ENCODE results near the gene STING1.
"Not testable (repeated sequence)": the region's sequence is repeated elsewhere in the genome, so short reads cannot be mapped to it uniquely, and the experiment has no call there.

STING1 gene

DNA sequence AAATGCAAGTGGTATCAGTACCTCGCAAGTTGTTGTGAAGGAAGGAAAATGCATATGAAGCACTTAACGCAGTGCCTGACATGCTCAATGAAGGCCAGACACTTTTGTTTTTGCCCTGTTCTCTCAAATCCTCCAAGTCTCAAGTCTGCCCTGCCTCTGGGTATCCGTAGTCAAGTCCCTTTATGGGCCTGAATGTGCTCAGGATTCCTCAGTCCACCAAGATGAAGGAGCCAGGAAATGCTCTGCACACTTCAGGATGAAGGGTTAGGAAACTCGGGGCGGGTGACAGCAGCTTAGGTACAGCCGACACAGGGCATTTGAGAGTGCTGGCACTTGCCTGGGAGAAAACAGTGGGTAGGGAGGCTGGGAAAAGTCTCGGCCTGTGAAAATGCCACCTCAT, 21.4 kb downstream of the STING1 start:
- DNase-seq: no peak

DNA sequence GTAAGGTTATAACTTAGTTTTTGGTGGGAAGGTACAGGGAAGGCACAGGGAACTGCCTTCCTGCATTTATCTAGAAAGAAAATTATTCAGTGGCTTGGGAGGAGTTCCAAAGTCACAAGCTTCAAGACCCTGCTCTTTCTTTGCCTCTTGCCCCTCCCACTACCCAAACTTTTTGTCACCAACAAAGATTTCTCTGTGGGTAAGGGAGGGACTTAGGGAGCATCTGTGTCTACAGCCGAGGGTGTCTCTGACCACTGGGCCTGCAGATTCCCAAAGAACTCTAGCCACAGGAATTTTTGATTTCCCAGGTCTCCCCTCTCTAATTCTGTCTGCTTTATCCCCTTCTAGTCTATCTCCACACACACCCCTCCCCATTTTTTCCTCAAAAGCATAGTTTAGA, 22.1 kb downstream of the STING1 start:
- DNase-seq: no peak

DNA sequence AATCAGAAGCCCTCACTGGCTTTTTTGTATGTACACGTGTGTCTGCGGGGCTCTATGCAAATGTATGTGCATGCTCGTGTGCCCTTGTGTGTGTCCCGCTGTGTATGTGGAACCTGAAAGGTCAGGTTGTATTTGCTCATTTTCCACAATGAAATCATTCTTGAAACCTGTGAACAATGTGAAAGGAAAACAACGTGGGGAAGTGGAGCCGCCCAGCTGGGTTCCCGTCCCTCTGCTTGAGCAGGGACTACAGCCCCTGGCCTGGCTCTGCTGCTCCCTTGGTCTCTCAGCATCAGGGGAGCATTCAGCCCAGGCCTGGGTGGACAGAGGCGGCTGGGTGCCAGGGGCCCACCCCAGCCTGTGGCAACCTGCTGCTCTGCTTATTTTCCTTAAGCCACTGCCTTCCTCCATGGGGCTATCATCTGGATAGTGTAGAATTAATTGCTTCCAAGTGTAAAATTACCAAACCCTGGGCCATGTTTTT, 23.1 kb downstream of the STING1 start:
- DNase-seq: peak; percentile 29

DNA sequence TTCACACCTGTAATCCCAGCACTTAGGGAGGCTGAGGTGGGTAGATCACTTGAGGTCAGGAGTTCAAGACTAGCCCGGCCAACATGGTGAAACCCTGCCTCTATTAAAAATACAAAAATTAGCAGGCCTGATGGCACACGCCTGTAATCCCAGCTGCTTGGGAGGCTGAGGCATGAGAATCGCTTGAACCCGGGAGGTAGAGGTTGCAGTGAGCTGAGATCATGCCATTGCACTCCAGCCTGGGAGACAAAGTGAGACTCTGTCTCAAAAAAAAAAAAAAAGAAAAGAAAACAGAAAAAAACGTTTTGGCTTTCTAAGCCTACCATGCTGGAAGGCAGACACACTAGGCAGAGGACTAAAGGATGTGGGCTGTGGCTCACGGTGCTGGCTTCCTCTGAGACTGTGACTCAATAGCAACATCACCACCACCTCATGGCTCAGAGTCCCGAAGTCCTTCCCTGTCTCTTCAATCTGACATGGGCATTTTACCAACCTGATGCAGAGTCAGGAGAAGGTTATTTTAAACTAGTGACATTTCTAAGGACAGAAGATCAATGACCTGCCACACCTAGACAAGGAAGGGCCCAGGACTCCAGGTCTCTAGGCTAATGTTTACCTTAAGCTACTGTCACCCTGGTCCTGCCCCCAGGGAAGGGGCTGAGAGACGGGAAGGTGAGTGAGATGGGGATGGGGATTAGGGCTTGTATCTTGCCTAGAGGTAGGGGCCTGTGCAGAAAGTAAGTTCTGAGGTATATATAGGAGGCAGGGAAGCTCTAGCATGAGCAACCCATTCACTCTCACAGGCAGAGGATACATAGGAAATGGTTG, 23.8 kb downstream of the STING1 start:
- peak; percentile 73 for DNase-seq

DNA sequence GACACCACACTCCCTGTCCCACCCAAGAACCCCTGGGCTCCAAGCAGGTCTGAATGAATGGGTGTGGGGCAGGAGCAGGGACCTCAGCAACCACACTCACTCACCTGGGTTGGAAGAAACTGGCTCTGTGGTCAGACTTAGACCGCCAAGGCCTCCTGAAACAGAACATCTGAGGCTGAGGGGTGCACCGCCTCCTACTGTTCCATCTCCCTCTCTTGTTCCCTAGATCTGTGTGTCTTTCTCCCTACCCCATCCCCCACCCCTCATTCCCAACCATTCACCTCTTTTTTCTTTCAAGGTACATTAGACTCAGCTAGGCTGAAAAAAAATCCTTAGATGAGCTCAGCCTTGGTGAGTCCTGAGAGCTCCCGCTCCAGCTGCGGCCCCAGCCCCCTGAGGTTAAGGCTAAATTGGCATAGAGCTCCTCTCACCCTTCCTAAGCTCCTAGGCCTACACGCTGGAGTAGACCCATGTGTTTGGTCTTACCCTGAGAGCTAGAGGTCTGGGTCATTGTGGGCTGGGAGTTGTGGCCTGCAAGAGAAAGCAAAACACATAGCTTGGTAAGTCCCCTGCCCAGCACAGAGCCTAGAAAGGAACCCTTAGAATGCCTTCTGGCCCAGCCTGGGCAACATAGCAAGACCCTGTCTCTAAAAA, 24.8 kb downstream of the STING1 start:
- DNase-seq: no peak

DNA sequence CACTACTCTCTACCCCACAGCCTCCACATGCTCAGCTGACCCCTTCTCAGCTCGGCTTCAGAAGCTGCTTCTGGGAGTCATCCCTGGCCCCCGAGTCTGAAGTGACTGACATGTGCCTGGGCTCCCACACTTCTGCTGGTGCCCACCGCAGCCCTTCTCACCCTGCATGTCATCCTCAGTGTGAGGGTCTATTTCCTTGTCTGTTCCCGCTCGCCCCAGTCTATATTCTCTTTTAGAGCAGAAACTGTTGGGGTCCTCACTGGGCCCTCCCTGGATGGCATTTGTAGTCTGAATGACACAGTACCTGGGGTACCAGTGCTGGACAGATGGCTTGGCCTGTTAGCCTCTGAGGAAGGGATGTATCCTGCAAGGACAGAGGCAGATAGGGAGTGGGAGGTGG, 25.3 kb downstream of the STING1 start:
- no peak for DNase-seq

DNA sequence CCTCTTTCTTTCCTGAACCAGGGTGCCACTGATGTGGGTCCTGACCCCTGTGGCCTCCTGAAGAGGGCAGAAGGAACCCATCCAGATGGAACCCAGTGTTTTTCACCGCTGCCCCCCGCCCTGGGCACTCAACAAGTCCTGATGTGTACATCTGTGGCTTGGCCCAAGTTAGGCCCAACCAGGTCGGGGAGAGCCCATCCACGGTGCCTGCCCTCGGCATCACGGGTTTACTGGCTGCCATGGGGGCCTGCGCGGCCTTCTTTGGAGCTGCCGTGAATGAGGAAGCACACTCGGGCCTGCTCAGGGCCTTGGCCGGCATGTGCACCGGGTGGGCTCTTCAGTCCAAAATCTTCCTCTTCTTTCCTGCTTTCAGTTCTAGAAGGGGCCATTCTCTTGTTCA, 25.8 kb downstream of the STING1 start:
- no peak for DNase-seq

DNA sequence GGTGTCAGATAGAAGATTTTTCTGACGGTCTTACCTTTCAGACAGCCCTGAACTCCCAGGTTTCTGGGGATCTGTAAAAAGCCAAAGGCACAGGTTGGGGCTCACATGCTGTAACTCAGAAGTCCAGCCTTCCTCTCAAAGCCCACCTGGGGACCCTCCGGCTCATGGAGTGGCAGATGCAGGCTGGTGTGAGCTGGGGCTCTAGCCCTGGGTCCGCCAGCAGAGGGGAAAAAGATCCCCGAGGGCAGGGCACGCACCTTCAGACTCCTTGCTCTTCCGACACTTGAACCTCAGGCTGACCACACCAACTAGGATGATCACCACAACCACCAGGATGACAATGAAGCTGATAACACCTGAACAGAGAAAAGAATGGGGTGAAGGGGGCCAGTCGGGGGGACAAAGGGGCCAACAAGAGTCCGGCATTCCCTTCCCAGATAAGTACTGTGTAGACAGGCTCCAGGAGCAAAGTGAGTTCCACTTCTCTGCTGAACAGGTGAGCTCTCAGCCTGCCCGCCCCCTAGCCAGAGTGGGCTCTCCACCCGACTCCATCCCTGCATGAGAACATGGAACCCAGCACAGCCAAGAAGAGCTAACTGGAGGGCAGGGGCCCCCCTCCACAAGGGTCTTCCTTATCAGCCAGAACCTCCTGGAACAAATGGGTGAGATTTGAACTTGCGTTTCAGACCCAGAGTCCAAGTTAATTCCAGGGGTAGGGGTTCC, 27.8 kb downstream of the STING1 start:
- DNase-seq: no peak

DNA sequence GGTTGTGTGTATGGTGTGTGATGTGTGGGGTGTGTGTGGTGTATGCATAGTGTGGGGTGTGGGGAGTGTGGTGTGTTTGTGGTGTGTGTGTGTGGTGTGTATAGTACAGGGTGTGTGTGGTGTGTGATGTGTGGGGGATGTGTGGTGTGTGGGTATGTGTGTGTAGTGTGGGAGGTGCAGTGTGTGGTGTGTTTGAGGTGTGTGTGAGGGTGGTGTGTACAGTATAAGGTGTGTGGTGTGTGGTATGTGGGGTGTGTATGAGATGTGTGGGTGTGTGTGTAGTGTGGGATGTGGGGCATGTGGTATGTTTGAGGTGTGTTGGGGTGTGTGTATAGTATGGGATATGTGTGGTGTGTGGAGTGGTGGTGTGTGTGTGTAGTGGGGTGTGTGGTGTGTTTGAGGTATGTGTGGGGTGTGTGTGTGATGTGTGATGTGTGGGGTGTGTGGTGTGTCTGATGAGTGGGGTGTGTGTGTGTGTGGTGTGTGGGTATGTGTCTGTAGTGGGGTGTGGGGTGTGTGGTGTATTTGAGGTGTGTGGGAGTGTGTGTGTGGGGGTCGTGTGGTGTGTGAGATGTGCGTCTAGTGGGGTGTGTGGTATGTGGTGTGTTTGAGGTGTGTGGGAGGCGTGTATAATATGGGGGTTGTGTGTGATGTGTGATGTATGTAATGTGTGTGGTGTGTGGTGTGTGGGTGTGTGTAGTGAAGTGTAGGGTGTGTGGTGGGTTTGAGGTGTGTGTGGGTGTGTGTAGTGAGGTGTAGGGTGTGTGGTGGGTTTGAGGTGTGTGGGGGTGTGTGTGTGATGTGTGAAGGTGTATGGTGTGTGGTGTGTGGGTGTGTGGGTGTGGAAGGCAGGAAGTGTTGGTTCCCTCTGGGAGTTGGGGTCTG, 28.6 kb downstream of the STING1 start:
- peak; percentile 24 for DNase-seq

DNA sequence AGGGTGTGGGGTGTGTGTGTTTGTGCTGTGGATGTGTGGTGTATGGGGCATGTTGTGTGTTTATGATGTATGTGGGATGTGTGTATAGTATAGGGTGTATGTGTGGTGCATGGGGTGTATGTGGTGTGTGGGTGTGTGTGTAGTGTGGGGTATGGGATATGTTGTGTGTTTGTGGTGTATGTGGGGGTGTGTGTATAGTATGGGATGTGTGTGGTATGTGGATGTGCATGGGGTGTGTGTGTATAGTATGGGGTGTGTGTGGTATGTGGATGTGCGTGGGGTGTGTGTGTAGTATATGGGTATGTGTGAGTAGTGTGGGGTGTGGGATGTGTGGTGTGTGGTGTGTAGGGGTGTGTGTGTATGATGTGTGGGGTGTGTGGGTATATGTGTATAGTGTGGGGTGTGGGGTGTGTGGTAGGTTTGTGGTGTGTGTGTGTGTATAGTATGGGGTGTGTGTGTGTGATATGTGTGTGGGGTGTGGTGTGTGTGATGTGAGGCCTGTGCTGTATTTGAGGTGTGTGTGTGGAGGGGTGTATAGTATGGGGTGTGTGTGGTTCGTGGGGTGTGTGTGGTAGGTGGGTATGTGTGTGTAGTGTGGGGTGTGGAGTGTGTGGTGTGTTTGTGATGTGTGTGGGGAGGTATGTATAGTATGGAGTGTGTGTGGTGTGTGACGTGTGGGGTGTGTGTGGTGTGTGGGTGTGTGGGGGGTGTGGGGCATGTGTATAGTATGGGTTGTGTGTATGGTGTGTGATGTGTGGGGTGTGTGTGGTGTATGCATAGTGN, 30.5 kb downstream of the STING1 start:
- DNase-seq: no peak

DNA sequence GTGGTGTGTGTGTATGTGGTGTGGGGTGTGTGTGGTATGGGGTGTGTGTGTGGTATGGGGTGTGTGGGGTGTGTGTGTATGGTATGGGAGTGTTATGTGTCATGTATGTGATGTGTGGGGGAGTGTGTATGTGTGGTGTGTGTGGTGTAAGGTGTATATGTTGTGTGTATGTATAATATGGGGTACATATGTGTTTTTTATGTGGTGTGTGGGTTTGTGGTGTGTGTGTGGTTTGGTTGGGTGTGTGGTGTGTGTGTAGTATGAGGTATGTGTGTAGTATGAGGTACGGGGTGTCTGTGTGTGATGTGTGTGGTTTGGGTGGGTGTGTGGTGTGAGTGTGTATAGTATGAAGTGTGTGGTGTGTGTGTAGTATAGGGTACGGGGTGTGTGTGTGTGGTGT, 31.4 kb downstream of the STING1 start:
- no peak for DNase-seq

DNA sequence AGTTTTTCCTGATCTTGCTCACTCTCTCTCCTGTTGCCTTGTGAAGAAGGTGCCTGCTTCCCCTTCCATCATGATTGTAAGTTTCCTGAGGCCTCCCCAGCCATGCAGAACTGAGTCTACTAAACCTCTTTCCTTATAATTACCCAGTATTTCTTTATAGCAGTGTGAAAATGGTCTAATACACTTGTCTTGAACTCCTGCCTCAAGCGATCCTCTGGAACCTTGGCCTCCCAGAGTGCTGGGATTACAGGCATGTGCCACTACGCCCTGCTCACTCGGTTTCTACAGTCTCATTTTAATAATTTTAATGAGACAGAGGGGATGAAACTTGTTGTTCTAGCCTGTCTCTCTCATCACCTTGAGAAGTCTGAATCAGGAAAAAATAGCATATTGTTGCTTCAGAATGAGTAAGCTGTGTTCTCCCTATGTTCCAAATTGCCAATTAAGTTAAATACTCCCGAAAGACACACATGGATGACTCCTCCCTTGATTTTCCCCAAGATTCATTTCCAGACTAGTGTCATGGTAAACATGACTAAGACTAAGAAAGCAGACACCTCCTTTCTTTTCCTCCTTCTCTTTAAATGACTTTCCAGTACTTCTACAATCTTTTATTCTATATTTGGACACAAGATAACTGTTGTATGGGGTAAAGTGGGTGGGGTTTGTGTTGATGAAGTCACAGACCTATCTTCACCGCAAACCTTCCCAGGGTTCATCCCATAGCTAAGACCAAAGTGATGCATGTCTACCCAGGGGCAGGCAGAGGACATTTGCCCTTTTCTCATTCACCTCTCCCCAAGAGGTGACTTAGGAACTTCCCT, 35.4 kb downstream of the STING1 start:
- no peak for DNase-seq

DNA sequence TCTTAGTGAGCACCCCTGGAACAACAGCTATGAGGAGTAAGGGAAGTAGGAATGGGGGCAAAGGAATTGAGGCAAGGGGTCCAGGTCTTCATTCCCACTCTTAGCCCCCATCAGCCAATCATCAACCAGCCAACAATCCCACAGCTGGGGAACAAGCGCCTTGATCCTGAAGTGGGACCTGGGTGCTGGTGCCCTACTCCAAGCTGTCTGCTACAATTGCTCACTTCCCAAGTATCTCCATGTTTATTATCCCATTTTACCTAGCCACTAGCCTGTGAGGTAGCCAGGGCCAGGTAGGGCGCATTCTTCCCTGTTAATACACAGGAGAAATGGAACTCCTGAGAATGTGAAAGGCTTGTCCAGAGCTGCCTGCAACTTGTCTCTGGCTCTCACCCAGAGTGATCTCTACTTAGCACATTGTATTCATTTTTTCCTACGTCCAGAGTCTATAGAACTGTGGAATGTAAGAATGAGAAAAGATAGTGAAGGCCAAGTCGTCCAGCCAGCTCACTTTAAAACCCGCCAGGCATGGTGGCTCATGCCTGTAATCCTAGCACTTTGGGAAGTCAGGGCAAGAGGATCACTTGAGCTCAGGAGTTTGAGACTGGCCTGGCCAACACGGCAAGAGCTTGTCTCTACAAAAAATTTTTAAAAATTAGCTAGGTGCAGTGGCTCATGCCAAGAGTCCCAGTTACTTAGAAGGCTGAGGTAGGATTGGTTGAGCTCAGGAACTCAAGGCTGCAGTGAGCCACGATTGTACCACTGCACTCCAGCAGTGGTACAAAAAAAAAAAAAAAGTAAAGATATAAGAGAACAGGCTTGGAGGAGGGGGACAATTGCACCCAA, 37.0 kb downstream of the STING1 start:
- no peak for DNase-seq

DNA sequence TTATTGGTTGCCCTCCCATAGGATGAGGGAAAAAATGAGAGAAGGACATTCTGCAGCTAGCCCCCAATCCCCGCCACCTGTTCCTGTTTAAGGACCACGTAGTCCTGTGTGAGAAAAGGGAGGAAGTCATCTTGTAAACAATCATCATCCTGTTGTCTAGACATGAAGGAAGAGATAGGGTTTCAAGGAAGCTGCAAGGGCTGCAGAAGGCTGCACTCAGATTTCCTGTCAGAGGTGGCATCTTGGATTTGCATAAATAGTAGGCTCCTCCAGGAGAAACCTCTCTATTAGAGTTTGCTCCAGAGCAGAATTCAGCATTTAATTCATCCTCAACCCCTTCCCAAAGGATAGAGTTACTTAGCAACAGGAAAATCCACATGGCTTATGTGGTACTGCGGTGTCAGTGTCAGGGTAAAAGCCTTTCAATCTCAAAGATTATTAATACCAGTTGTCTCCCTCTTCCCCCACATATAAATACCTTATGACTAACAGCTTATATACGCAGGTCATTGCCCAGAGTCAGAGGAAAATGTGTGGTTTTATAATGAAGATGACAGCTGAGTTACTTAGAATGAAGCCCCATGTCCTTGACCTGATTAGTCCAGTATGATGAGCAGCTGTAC, 38.6 kb downstream of the STING1 start:
- DNase-seq: no peak

DNA sequence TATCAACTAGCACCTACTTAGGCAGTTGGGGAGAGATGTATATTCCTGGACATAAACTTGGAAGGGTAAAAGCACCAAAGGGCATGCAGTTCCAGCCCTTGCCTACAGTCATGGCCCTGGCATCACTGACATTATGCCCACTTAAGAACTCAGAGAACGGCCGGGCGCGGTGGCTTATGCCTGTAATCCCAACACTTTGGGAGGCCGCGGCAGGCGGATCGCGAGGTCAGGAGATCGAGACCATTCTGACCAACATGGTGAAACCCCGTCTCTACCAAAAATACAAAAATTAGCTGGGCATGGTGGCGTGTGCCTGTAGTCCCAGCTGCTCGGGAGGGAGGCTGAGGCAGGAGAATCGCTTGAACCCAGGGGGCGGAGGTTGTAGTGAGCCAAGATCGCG, 42.1 kb downstream of the STING1 start:
- not testable (repeated sequence) for DNase-seq

DNA sequence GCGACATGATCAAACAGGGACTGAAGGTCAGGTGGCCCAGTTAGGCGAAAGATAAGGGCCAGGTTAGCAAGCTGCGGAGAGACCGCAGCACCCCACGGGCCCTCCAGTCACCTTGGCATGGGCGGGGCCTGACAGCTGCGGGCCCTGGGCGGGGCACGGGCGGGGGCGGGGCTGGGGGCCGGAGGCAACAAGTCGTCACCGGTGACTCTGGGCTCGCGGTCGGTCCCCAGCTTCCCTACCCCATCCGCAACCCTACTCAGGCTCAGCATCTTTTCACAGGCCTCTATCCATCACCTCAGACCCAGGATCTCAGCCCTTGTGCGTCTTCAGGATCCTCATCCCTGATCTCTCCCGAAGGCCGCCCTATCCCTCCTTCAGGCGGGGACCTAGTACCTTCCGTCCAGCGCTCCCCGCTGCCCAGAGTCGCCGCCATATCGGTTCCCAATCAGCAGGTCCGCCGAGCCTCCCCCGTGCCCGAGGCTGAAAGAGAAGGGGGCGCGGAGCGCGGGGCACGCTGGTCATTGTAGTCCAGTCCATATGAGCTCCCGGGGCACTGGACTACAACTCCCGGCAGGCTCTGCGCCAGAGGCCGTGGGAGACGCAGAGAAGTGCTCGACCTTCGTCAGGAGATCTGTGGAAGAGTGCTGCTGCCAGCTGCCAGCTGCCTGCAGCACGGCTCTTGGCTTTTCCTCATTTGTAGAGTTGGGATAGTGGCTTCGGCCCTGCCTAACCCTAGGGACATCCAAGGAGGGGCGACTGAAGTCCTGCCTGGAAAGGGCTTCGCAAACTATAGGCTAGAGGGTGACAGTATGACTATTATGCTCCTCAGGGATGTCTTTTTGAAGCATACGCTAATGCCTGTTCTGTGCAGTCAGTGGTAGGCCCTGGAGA, 43.3 kb downstream of the STING1 start, which contains the start of gene DNAJC18:
TSS of gene DNAJC18 (minus strand) at position 513 of the 891 bp plus-strand sequence. CDS start at position 433, 80 bp downstream.
- DNase-seq: peak; percentile 89

DNA sequence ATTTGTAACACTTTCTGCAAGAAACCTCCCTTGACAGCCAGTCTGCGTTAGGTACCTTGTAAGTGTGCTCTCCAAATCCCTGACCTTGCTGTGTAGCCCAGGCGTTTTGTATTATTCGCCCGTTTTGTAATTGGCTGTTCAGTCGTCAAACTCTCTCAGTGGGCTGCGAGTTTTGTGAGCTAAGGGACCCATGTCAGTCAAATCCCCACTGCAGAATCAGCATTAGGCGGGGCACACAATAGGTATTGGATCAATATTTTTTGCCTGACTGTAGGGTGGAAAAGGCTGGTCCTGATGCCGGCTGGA, 43.9 kb downstream of the STING1 start:
- no peak for DNase-seq

DNA sequence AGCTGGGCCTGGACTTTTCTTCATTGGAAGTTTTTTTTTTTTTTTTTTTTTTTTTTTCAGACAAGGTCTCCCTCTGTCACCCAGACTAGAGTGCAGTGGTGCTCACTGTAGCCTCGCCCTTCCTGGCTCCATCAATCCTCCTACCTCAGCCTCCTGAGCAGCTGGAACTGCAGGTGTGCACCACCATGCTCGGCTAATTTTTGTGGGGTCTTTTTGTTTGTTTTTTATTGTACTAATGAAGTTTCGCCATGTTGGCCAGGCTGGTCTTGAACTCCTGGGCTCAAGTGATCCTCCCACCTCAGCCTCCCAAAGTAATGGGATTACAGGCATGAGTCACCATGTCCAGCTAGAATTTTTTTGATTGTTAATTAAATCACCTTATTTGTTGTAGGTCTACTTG, 46.9 kb downstream of the STING1 start:
- no peak for DNase-seq
